HFFc6 (cell line): ENCODE measurements around the gene GAB2. TPM values are rescaled to one million over a fixed set of nuclear protein-coding genes. Genes with fewer than 3 reads are reported as not detected.

Experiments used
- DNase-seq: peaks from one replicate; pipeline ENCODE4 v3.0.0-alpha.2; 2018
- H3K27ac Mint-ChIP-seq: 2 replicates; pipeline ENCODE4 v1.8.0; 2020; ENCODE audit warnings: mild to moderate bottlenecking, mixed read lengths
- H3K27me3 Mint-ChIP-seq: 2 replicates; pipeline ENCODE4 v1.8.0; 2021; ENCODE audit warnings: mild to moderate bottlenecking, moderate library complexity, mixed read lengths; ENCODE audit not compliant: insufficient read depth
- H3K36me3 Mint-ChIP-seq: 2 replicates; pipeline ENCODE4 v1.8.0; 2021; ENCODE audit warnings: low read depth, mixed read lengths
- H3K4me1 Mint-ChIP-seq: 2 replicates; pipeline ENCODE4 v1.8.0; 2020; ENCODE audit warnings: low read depth, mixed read lengths
- H3K4me3 Mint-ChIP-seq: 2 replicates; pipeline ENCODE4 v1.8.0; 2020; ENCODE audit warnings: mild to moderate bottlenecking, moderate library complexity, mixed read lengths
- H3K9me3 Mint-ChIP-seq: 2 replicates; pipeline ENCODE4 v1.8.0; 2020; ENCODE audit warnings: mild to moderate bottlenecking, mixed read lengths
- total RNA-seq, 6 experiments: library from RNA; stranded (reverse); fragmentation: NEBNext Ultra II Directional; extraction: Animal tissue kit (Norgen Biotek cat#: 25700); gene quantifications; 2 replicates in 1 of 6; 3 replicates in 5 of 6; pipeline ENCODE4 v1.2.3, GENCODE V29; 2021
- TF ChIP-seq, protein P1 (sequence below): fragments of 200-600 bp; sonication (generic); IDR thresholded peaks from 2 replicates; pipeline ENCODE4 v1.5.0; 2021; ENCODE audit warnings: antibody characterized with exemption, mild to moderate bottlenecking

GAB2 gene
- total RNA-seq, 6 experiments from 2014 or later, result 8.4 to 12.1 (median 9.9) TPM

DNA sequence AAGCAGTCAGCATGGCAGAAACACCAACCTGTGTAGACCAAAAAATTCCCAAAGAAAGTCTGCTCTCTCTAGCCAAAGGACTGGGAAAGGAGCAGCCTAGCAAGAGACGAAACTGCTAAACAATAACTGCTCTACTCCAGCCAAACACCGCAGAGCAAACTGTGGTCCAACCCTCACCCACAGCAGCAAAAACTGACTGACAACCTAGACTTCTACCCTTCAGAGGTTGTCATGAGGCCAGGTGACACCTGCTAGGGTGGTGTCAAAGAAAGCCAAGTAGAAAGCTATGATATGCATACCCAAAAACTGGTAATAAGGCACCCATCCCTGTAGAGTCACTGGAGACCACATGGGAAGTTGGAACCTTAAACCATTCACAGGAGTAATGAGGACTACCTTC is 11.8 kb downstream of the GAB2 start:
- no peak overlapping the region for H3K27ac Mint-ChIP-seq
- H3K9me3 Mint-ChIP-seq, result peaks cover 14% of the 10 kb centered on the region
- H3K27me3 Mint-ChIP-seq, result peaks cover 2% of the 10 kb centered on the region; the same call in 1 of the 2 replicates
- peaks cover 36% of the 10 kb centered on the region for H3K36me3 Mint-ChIP-seq
- DNase-seq, result no peak
- H3K4me1 Mint-ChIP-seq, result peaks cover 22% of the 10 kb centered on the region
- TF ChIP-seq, protein P1, sequence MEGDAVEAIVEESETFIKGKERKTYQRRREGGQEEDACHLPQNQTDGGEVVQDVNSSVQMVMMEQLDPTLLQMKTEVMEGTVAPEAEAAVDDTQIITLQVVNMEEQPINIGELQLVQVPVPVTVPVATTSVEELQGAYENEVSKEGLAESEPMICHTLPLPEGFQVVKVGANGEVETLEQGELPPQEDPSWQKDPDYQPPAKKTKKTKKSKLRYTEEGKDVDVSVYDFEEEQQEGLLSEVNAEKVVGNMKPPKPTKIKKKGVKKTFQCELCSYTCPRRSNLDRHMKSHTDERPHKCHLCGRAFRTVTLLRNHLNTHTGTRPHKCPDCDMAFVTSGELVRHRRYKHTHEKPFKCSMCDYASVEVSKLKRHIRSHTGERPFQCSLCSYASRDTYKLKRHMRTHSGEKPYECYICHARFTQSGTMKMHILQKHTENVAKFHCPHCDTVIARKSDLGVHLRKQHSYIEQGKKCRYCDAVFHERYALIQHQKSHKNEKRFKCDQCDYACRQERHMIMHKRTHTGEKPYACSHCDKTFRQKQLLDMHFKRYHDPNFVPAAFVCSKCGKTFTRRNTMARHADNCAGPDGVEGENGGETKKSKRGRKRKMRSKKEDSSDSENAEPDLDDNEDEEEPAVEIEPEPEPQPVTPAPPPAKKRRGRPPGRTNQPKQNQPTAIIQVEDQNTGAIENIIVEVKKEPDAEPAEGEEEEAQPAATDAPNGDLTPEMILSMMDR, result no peak
- H3K4me3 Mint-ChIP-seq, result no peak overlapping the region

DNA sequence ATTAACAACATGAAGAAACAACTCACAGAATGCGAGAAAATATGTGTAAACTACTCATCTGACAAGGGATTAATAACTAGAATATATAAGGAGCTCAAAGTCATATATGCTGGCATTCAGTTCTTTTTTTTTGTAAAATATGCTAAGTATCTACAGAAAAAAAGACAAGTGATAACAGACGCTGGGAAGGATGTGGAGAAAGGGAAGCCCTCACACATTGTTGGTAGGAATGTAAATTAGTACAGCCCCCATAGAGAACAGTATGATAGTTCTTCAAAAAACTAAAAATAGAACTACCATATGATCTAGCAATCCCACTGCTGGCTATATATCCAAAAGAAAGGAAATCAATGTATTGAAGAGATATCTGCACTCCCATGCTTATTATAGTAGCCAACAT is 13.8 kb downstream of the GAB2 start:
- H3K27me3 Mint-ChIP-seq, result peaks cover 2% of the 10 kb centered on the region; the same call in 1 of the 2 replicates
- no peak overlapping the region for H3K27ac Mint-ChIP-seq
- H3K4me3 Mint-ChIP-seq, result no peak overlapping the region
- TF ChIP-seq, protein P1, result no peak
- no peak for DNase-seq
- H3K4me1 Mint-ChIP-seq, result peaks cover 32% of the 10 kb centered on the region
- H3K9me3 Mint-ChIP-seq, result peaks cover 7% of the 10 kb centered on the region
- H3K36me3 Mint-ChIP-seq, result peaks cover 24% of the 10 kb centered on the region

DNA sequence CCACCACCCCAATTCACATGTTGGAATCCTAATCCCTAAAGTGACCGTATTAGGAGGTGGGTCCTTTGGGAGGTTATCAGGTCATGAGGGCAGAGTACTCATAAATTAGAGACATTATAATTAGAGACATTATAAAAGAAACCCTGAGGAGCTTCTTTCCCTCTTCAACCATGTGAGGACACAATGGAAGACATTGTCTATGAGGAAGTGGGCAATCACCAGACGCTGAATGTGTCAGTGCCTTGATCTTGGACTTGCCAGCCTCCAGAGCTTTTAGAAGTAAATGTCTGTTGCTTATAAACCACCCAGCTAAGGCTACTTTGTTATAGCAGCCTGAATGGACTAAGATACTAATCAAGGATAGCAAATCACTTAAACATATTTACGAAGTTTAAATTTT is 14.8 kb downstream of the GAB2 start:
- H3K4me3 Mint-ChIP-seq, result no peak overlapping the region
- peaks cover 2% of the 10 kb centered on the region; the same call in 1 of the 2 replicates for H3K27me3 Mint-ChIP-seq
- H3K27ac Mint-ChIP-seq, result no peak overlapping the region
- H3K9me3 Mint-ChIP-seq, result peaks cover 7% of the 10 kb centered on the region
- H3K4me1 Mint-ChIP-seq, result peaks cover 32% of the 10 kb centered on the region
- TF ChIP-seq, protein P1, result no peak
- H3K36me3 Mint-ChIP-seq, result peaks cover 16% of the 10 kb centered on the region
- DNase-seq, result no peak

DNA sequence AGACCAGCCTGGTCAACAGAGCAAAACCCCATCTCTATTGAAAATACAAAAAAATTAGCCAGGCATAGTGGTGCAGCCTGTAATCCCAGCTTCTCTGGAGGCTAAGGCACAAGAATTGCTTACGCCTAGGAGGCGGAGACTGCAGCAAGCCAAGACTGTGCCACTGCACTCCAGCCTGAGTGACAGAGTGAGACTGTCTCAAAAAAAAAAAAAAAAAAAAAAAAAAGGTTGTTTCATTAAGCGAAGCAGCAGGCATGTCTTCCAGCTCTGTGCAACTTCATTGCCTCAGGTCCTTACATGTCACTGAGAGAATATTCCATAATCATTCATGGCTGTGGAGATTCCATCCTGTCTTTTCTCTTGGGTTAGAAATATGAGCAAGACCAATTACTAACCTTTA is 16.9 kb downstream of the GAB2 start:
- DNase-seq, result no peak
- no peak overlapping the region for H3K4me3 Mint-ChIP-seq
- no peaks in the 10 kb centered on the region for H3K36me3 Mint-ChIP-seq
- no peaks in the 10 kb centered on the region for H3K27me3 Mint-ChIP-seq
- no peaks in the 10 kb centered on the region for H3K9me3 Mint-ChIP-seq
- TF ChIP-seq, protein P1, result no peak
- no peak overlapping the region for H3K27ac Mint-ChIP-seq
- peaks cover 19% of the 10 kb centered on the region for H3K4me1 Mint-ChIP-seq

DNA sequence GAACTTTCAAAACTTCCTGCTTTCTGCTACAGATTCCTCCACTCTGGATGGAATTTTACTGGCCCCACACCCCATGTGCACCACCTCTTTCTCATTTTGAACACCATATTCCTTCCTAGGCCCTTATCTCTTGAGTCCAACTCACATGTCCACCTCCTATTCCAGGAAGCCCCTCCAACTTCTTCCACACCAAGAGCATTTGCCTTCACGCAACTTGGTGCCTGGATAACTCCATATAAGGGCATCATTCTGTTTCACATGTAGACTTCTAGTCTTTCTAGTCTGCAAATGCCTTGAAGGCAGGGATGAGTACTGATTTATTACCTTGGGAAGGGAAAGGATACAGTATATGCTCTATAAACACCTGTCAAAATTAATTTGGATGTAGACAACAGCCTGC is 17.5 kb downstream of the GAB2 start:
- H3K4me1 Mint-ChIP-seq, result peaks cover 19% of the 10 kb centered on the region
- no peaks in the 10 kb centered on the region for H3K9me3 Mint-ChIP-seq
- H3K36me3 Mint-ChIP-seq, result no peaks in the 10 kb centered on the region
- H3K4me3 Mint-ChIP-seq, result no peak overlapping the region
- TF ChIP-seq, protein P1, result no peak
- H3K27me3 Mint-ChIP-seq, result no peaks in the 10 kb centered on the region
- H3K27ac Mint-ChIP-seq, result peak overlapping the region; percentile 6
- DNase-seq, result no peak

DNA sequence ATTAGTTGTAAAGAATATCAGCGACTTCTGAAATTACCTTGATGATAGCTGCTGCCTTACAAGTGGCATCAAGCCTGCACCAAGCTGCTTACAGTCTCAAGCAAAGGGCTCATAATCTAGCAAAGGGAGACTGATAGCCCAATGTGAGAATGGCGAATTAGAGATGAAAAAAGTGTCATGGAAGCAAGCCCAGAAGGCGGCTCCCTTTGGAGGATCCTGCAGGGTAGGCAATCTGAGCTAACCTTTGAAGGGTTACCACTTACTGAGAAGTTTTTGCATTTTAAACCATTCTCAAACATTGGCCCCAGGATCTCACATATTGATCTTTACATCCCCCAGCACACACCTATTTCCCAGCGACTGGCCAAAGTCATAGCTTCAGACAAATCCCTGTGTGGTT is 18.5 kb downstream of the GAB2 start:
- TF ChIP-seq, protein P1, result no peak
- Mint-ChIP-seq H3K9me3 (no peaks in the 10 kb centered on the region), H3K27me3 (no peaks in the 10 kb centered on the region), H3K27ac (no peak overlapping the region), H3K36me3 (no peaks in the 10 kb centered on the region), H3K4me3 (no peak overlapping the region), H3K4me1 (peaks cover 19% of the 10 kb centered on the region)
- DNase-seq, result no peak
